Fibroblast of skin of right quadriceps (primary cell): ENCODE results near the gene RXRA.
"Not testable (repeated sequence)": the region's sequence is repeated elsewhere in the genome, so short reads cannot be mapped to it uniquely, and the experiment has no call there.

ENCODE experiments used
- DNase-seq: peaks from one replicate; pipeline ENCODE4 v3.0.0-alpha.2; 2013

Gene RXRA

GRCh38 chr9:134294153-134295071, 31.8 kb upstream of the RXRA start:
- DNase-seq, result no peak

- DNase-seq, result no peak
Measured at GRCh38 chr9:134295101-134295745, 31.0 kb upstream of the RXRA start.

GRCh38 chr9:134295746-134296250, 30.5 kb upstream of the RXRA start:
- DNase-seq, result no peak

GRCh38 chr9:134296301-134297082, 29.8 kb upstream of the RXRA start:
- DNase-seq, result no peak

- no peak for DNase-seq
Measured at GRCh38 chr9:134297083-134297410, 29.2 kb upstream of the RXRA start.

- no peak for DNase-seq
Measured at GRCh38 chr9:134297576-134297975, 28.7 kb upstream of the RXRA start.

- DNase-seq, result no peak
Measured at GRCh38 chr9:134298000-134298399, 28.3 kb upstream of the RXRA start.

- no peak for DNase-seq
Measured at GRCh38 chr9:134299068-134299467, 27.2 kb upstream of the RXRA start.

GRCh38 chr9:134299883-134300282, 26.4 kb upstream of the RXRA start:
- DNase-seq, result no peak

- DNase-seq, result no peak
Measured at GRCh38 chr9:134301387-134302129, 24.7 kb upstream of the RXRA start.

- DNase-seq, result no peak
Measured at GRCh38 chr9:134302130-134302817, 24.0 kb upstream of the RXRA start.

- DNase-seq, result no peak
Measured at GRCh38 chr9:134303601-134304000, 22.7 kb upstream of the RXRA start.

GRCh38 chr9:134304261-134304660, 22.0 kb upstream of the RXRA start:
- no peak for DNase-seq

- no peak for DNase-seq
Measured at GRCh38 chr9:134304690-134305089, 21.6 kb upstream of the RXRA start.

- DNase-seq, result no peak
Measured at GRCh38 chr9:134305533-134305932, 20.7 kb upstream of the RXRA start.

GRCh38 chr9:134306042-134306441, 20.2 kb upstream of the RXRA start:
- not testable (repeated sequence) for DNase-seq

- DNase-seq, result no peak
Measured at GRCh38 chr9:134306636-134307600, 19.3 kb upstream of the RXRA start.

- DNase-seq, result no peak
Measured at GRCh38 chr9:134307674-134308638, 18.3 kb upstream of the RXRA start.

GRCh38 chr9:134308639-134309220, 17.5 kb upstream of the RXRA start:
- DNase-seq, result not testable (repeated sequence)
